HuH-7.5 (cell line): ENCODE measurements around the gene SMNDC1.
"Not testable (repeated sequence)": the region's sequence is repeated elsewhere in the genome, so short reads cannot be mapped to it uniquely, and the experiment has no call there.

Experiments used
- DNase-seq: peaks from one replicate; pipeline ENCODE4 v3.0.0; 2011; ENCODE audit warnings: low spot score

The SMNDC1 gene

GRCh38 chr10:110304780-110305421 lies at the start of gene SMNDC1:
Gene SMNDC1 (minus strand): TSS chr10:110304920. CDS start chr10:110303587, 1,333 bp downstream.
- DNase-seq, result peak; percentile 90

GRCh38 chr10:110354322-110354766 lies 49.6 kb upstream of the SMNDC1 start:
- peak; percentile 68 for DNase-seq

- no peak for DNase-seq
Observed at GRCh38 chr10:110353244-110354119, 48.8 kb upstream of the SMNDC1 start.

- DNase-seq, result no peak
Observed at GRCh38 chr10:110352930-110353243, 48.2 kb upstream of the SMNDC1 start.

- no peak for DNase-seq
Observed at GRCh38 chr10:110350812-110351211, 46.1 kb upstream of the SMNDC1 start.

- no peak for DNase-seq
Observed at GRCh38 chr10:110349831-110350230, 45.1 kb upstream of the SMNDC1 start.

GRCh38 chr10:110349386-110349785 lies 44.7 kb upstream of the SMNDC1 start:
- no peak for DNase-seq

- DNase-seq, result no peak
Observed at GRCh38 chr10:110348336-110348735, 43.6 kb upstream of the SMNDC1 start.

GRCh38 chr10:110346914-110347313 lies 42.2 kb upstream of the SMNDC1 start:
- DNase-seq, result no peak

GRCh38 chr10:110345286-110345685 lies 40.6 kb upstream of the SMNDC1 start:
- DNase-seq, result no peak

- DNase-seq, result no peak
Observed at GRCh38 chr10:110344622-110345021, 39.9 kb upstream of the SMNDC1 start.

GRCh38 chr10:110343947-110344346 lies 39.2 kb upstream of the SMNDC1 start:
- DNase-seq, result no peak

- DNase-seq, result no peak
Observed at GRCh38 chr10:110340816-110341215, 36.1 kb upstream of the SMNDC1 start.

GRCh38 chr10:110340122-110340521 lies 35.4 kb upstream of the SMNDC1 start:
- no peak for DNase-seq

GRCh38 chr10:110337906-110338305 lies 33.2 kb upstream of the SMNDC1 start:
- DNase-seq, result no peak

- DNase-seq, result no peak
Observed at GRCh38 chr10:110337401-110337800, 32.7 kb upstream of the SMNDC1 start.

GRCh38 chr10:110336111-110336721 lies 31.5 kb upstream of the SMNDC1 start:
- no peak for DNase-seq

- DNase-seq, result no peak
Observed at GRCh38 chr10:110335314-110336064, 30.8 kb upstream of the SMNDC1 start.

GRCh38 chr10:110334061-110334656 lies 29.4 kb upstream of the SMNDC1 start:
- DNase-seq, result no peak

GRCh38 chr10:110331226-110331795 lies 26.6 kb upstream of the SMNDC1 start:
- not testable (repeated sequence) for DNase-seq

- DNase-seq, result no peak
Observed at GRCh38 chr10:110330675-110331074, 26.0 kb upstream of the SMNDC1 start.
